Caki2 (cell line): Measurements from ENCODE around the gene EIF4E1B. TPM values are rescaled to one million over a fixed set of nuclear protein-coding genes. Genes with fewer than 3 reads are reported as not detected.
"Not testable (repeated sequence)": the region's sequence is repeated elsewhere in the genome, so short reads cannot be mapped to it uniquely, and the experiment has no call there.

Source experiments
- DNase-seq: peaks from one replicate; pipeline ENCODE4 v3.0.0-alpha.2; 2015; ENCODE audit warnings: low read depth
- in situ Hi-C: cut with HindIII; loops from 2 replicates; pipeline ENCODE4 v1.10.0; 2016; ENCODE audit warnings: low sequenced_read_pairs, low pct_unique_long_range_greater_than_20kb, mixed read lengths
- total RNA-seq: library from RNA; depleted of rRNA; stranded (reverse); fragments of >200 nt; shearing (Covaris generic); gene quantifications from 2 replicates; pipeline ENCODE4 v1.2.3, GENCODE V29; 2014; ENCODE audit warnings: low replicate concordance; rRNA removed

The EIF4E1B gene
- total RNA-seq = not detected in 2 replicates

DNA sequence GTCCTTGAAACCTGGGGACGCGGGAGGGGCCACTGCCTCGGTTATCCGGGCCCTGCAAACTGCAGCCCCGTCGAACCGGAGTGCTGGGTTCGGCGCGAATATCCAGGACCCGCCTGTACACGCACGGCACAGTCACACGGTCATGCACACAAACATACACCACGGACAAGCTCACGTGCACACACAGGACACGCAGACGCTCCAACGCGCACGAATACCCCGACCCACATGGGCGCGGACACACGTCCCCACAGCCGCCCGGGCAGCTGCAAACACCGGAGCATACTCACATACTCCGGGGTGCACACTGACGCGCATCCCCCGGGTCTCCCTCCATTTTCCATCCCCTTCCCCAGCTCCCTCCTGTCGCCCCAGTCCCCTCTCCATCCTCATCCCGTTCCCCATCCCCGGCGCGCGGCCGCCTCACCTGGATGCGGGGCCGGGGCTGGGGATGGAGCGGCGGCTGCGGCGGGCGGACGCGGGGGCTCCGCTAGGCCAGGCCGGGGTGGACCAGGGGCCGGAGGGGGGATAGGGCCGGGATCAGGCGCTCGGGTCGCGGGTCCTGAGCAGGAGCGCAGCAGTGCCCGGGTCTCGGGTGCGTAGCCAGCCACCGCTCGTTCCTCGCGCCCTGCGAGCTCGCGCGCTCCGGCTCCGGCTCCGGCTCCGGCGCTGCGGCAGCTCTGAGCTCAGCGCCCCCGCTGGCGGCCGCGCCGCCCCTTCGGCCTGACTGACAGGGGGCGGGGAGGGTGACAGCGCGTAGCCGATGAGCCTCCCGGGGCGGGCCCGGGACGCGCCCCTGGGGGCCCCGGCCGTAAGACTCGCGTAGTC, at the start of gene EIF4E1B, which contains the start of gene SNCB:
TSS of gene EIF4E1B (plus strand) at position 823 of the 828 bp plus-strand sequence. CDS start 12,113 bp downstream, outside the sequence.
TSS of gene SNCB (minus strand) at position 682 of the 828 bp plus-strand sequence. CDS start 880 bp downstream, outside the sequence.
- DNase-seq = peak; percentile 48
- in situ Hi-C loops = no loop called here

- DNase-seq = no peak
- in situ Hi-C loops = no loop called here
These were observed 49.1 kb upstream of the EIF4E1B start for GRCh38 chr5:176581361-176581760.

- DNase-seq = no peak
- in situ Hi-C loops = no loop called here
These were observed 47.4 kb upstream of the EIF4E1B start for GRCh38 chr5:176583076-176583475.

DNA sequence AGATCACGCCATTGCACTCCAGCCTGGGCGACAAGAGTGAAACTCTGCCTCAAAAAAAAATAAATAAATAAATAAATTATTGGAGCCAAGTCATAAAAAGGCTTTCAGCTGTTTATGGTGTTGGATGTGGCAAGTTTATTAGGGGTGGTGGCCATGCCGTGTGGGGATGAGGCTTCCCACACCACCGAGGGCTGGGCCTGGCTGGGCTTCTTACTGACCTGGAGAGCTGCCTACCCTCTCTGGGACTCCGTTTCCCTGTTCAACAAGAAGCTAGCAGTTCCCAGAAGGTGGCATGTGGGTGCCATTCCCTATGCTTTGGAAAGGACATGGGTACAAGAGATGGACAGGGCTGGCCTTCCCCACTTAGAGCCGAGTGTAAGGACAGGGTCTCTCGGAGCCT, 43.1 kb upstream of the EIF4E1B start:
- DNase-seq = no peak
- in situ Hi-C loops = no loop called here

GRCh38 chr5:176588297-176588696, 42.2 kb upstream of the EIF4E1B start:
- DNase-seq = no peak
- in situ Hi-C loops = no loop called here

GRCh38 chr5:176589039-176589769, 41.3 kb upstream of the EIF4E1B start:
- DNase-seq = no peak
- in situ Hi-C loops = no loop called here

DNA sequence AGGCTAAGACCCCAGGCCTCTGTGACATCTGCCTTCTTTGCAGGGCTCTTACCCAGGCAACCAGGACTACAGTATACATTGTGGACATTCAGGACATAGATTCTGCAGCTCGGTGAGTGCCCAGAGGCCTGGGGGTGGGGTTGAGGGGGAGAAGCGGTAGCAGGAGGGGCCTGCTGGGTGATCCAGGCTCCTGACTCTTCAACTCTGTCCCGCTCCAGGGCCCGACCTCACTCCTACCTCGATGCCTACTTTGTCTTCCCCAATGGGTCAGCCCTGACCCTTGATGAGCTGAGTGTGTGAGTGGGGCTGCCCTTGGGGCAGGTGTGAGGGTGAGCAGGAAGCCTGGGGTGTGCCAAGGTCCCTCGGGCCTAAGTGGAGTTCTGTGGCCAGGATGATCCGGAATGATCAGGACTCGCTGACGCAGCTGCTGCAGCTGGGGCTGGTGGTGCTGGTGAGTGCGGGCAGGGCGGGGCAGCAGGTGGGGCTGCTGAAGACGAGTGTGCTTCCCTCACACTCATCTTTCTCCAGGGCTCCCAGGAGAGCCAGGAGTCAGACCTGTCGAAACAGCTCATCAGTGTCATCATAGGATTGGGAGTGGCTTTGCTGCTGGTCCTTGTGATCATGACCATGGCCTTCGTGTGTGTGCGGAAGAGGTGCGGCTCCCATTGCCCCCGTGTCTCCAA, 40.3 kb upstream of the EIF4E1B start:
- no peak for DNase-seq
- in situ Hi-C loops = no loop called here

- in situ Hi-C loops, DNase-seq: not testable (repeated sequence)
These were observed 38.8 kb upstream of the EIF4E1B start for GRCh38 chr5:176591667-176592066.

DNA sequence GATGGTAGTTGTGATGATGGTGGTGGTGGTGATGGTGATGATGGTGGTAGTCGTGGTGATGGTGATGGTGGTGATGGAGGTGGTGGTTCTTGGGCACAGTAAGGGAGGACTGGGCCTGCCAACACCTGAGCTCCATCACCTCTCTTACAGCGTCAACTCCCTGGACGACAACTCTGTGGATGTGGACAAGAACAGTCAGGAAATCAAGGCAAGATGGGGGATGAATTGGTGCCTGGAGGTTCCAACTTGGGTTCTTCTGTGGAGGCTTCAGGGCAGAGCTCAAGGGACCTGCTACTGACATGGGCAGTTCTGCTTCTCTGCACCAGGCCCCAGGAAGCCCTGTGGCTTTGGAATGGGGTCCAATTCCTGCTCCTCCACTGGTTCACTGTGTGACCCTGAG, 37.9 kb upstream of the EIF4E1B start:
- in situ Hi-C loops = no loop called here
- no peak for DNase-seq

- in situ Hi-C loops = no loop called here
- no peak for DNase-seq
These were observed 37.1 kb upstream of the EIF4E1B start for GRCh38 chr5:176593273-176593869.

GRCh38 chr5:176594554-176594953, 35.9 kb upstream of the EIF4E1B start:
- in situ Hi-C loops = no loop called here
- no peak for DNase-seq

- in situ Hi-C loops = no loop called here
- no peak for DNase-seq
These were observed 35.0 kb upstream of the EIF4E1B start for GRCh38 chr5:176595386-176595943.

- no peak for DNase-seq
- in situ Hi-C loops = no loop called here
These were observed 34.3 kb upstream of the EIF4E1B start for GRCh38 chr5:176596069-176596644.

- no peak for DNase-seq
- in situ Hi-C loops = no loop called here
These were observed 33.6 kb upstream of the EIF4E1B start for GRCh38 chr5:176596689-176597416.

DNA sequence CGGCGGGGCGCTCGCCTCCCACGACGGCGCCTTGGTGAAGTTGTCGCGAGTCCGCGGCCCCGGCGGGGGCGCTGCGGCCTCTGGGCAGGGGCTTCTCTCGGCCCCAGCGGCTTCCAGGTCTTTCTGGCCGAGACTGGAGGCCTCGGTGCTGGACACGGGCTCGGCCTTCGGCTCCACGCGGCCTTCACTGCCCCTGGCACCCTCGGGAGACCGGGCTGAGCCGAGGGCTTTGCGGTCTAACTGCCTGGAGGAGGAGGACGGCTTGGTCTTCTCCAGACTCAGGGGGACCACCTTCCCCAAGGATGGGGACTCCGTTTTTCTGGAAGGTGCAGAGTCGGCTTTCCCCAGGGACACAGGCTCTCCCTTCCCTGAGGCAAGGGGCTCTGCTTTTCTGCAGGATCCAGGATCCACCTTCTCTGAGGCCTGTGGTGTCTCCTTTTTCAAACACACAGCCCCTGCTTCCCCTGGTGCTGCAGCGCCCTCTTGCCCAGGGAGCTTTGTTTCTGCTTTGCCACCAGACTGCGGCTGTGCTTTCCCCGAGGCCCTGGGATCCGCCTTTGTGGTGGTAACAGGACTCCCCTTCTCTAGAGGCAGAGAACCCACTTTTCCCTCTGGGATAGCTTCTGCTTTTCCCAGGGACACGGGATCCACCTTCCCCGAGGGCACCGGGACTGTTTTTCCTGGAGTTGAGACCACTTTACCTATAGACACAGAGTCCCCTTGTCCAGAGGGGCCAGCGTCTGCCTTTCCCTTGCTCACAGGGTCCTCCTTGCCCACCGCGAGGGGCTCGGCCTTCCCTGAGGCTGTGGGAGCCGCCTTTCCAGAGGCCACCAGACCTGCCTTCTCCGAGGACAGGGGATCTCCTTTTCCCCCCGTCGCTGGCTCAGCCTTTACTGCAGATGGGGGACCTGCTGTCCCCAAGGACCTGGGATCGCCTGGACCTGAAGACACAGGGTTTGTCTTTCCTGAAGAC, 32.8 kb upstream of the EIF4E1B start:
- no peak for DNase-seq
- in situ Hi-C loops = no loop called here

GRCh38 chr5:176599749-176600430, 30.6 kb upstream of the EIF4E1B start:
- DNase-seq, in situ Hi-C loops: not testable (repeated sequence)
